RWPE1 (cell line): ENCODE measurements around the gene LYZL1.

Source experiments
- CTCF ChIA-PET: fragments of 350-600 bp; sonication (Branson Sonifier 250); formaldehyde crosslinking; extraction: SDS; loops from one replicate; lab custom pipeline; 2021; lab: Yijun Ruan, JAX
- POLR2A ChIA-PET: fragments of 400-600 bp; formaldehyde crosslinking; extraction: SDS; loops from one replicate; lab custom pipeline; 2020; ENCODE audit warnings: antibody characterized with exemption; ENCODE audit not compliant: low non-redundant PET; lab: Yijun Ruan, JAX
- DNase-seq: peaks from one replicate; pipeline ENCODE4 v3.0.0; 2012; ENCODE audit warnings: low spot score
- H3K27ac ChIP-seq: fragments of 450-650 bp; 2 replicates; pipeline ENCODE4 v1.5.1; 2017
- TF ChIP-seq, protein P1 (sequence below): fragments of 450-650 bp; conservative IDR thresholded peaks from 2 replicates; pipeline ENCODE4 v1.5.1; 2017; ENCODE audit warnings: low read depth, mild to moderate bottlenecking

LYZL1 gene

DNA sequence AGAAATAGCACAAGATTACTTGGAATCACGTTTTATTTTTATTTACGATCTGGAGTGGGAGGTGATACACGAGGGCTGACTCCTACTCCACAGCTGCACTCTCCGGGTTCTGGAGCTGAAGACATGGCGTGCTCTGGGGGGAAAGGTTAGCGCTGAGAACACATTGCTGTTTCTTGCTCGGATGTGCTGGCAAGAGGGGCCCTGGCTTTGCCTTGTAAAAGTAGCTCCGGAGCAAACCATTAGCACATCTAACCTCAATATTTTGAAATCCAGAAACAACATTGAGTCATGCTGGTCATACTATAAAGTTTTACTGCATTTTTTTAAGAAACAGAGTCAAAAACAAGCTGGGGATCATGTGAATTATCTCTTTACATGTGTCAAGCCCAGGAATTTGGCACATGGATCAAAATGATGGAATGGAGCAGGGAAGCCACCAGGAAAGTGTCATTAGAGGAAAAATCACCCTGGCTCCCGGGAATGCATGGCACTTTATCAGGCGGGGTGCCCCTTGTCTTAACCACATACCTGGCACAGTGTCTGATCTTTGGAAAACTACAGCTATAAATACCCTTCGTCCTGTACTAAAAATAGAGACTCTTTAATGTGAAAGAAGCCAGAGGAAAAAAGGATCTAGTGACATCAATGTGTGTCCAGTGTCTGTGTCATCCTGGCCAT, 31.6 kb upstream of the LYZL1 start:
- POLR2A ChIA-PET: no interaction called here
- TF ChIP-seq, protein P1, sequence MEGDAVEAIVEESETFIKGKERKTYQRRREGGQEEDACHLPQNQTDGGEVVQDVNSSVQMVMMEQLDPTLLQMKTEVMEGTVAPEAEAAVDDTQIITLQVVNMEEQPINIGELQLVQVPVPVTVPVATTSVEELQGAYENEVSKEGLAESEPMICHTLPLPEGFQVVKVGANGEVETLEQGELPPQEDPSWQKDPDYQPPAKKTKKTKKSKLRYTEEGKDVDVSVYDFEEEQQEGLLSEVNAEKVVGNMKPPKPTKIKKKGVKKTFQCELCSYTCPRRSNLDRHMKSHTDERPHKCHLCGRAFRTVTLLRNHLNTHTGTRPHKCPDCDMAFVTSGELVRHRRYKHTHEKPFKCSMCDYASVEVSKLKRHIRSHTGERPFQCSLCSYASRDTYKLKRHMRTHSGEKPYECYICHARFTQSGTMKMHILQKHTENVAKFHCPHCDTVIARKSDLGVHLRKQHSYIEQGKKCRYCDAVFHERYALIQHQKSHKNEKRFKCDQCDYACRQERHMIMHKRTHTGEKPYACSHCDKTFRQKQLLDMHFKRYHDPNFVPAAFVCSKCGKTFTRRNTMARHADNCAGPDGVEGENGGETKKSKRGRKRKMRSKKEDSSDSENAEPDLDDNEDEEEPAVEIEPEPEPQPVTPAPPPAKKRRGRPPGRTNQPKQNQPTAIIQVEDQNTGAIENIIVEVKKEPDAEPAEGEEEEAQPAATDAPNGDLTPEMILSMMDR: no peak

DNA sequence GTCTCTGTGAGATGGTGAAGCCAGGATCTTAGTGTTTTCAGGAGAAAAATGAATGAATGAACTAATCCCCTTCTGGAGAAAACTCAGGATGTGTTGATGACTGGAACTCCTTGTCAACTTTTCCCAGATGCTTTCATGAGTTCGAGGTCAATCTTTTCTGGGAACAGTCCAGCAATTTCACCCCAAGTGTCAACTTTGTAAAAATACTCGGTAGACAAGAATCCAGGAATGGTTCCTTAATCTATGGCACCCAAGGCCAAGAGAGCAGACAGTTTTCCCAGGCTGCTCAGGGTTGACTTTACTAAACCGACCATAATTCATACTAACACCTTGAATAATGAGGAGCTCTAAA, 31.1 kb upstream of the LYZL1 start:
- DNase-seq: no peak
- TF ChIP-seq, protein P1: no peak
- POLR2A ChIA-PET: no interaction called here

More for the DNA sequence above, 31.6 kb upstream of the LYZL1 start:
- no peak overlapping the region for H3K27ac ChIP-seq
- peak; percentile 23 for DNase-seq
- CTCF ChIA-PET: no interaction called here

DNA sequence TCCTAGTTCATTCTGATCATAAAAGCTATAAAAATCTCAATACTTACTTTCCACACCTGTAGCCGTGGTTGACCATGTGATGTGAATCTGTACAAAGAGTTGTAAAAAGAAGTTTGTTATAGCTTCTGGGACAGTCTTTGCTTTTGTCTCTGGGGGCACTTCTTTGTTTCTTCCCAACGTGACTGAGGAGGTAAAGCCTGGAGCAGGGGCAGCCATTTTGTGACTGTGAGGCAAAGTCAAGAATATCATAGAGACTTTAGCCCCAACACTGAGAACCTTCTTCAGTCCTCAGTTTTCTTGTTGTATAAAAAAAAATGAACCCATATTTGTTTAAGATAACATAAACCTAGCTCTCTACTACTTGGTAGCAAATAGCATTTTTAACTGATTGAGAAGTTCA, 29.4 kb upstream of the LYZL1 start:
- DNase-seq: no peak

More for the DNA sequence above, 31.1 kb upstream of the LYZL1 start:
- CTCF ChIA-PET: no interaction called here
- H3K27ac ChIP-seq: no peak overlapping the region

DNA sequence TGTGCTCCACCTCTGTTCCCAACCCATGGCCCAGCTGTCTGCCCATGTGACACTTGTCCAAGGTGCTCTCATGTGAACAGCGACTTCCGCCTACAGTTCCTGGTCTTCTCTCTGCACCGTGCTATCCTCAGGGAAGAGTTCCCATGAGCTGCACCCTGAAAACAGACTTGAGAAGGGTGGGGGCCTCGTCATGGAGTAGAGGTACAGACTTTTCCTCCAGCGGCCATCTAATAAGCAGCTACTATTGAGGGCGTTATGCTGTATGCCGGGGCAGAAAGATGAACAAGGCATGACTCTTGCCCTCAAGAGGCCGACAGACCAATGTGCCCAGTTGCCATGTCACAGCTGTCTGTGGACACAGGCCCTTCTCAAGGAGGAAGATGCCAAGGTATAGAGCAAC, 25.4 kb upstream of the LYZL1 start:
- CTCF ChIA-PET: interaction anchor here (0.6 kb wide), 1 partner anchor 771 kb away, joined by 4 read pairs; no protein-coding TSS in a partner anchor
- TF ChIP-seq, protein P1: no peak
- POLR2A ChIA-PET: no interaction called here

More for the DNA sequence above, 29.4 kb upstream of the LYZL1 start:
- TF ChIP-seq, protein P1: no peak
- ChIA-PET CTCF (interaction anchor here (0.6 kb wide), 1 partner anchor 134 kb away, joined by 5 read pairs; no protein-coding TSS in a partner anchor), POLR2A (no interaction called here)
- H3K27ac ChIP-seq: no peak overlapping the region

DNA sequence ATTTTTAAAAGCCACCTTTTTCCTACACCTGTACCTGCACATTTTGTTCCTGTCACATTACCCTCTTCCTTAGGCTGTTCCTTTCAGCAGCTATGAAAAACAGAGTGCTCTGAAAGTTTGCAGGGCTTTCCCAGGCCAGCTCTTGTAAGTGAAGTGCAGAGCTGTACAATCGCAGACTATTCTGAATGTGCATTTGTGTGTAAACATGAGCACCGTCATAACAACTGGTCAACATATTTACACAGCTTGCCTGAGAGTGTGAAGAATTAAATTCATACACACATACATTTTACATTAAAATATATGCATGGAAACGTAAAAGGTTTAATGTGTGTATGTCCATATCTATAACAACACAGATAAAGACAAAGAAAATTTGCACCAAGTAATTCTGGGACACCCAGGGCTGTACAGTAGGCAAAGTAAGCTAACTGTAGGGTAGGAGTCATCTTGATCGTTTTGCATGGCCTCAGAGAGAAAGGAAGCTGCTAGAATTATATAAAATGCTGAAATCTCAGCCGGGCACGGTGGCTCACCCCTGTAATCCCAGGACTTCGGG, 23.6 kb upstream of the LYZL1 start:
- POLR2A ChIA-PET: no interaction called here
- TF ChIP-seq, protein P1: no peak
- H3K27ac ChIP-seq: no peak overlapping the region
- DNase-seq: no peak
- CTCF ChIA-PET: interaction anchor here (0.5 to 0.8 kb wide), 2 partner anchors 18 to 50 kb away, joined by 3 read pairs; no protein-coding TSS in a partner anchor

More for the DNA sequence above, 25.4 kb upstream of the LYZL1 start:
- H3K27ac ChIP-seq: no peak overlapping the region
- no peak for DNase-seq

DNA sequence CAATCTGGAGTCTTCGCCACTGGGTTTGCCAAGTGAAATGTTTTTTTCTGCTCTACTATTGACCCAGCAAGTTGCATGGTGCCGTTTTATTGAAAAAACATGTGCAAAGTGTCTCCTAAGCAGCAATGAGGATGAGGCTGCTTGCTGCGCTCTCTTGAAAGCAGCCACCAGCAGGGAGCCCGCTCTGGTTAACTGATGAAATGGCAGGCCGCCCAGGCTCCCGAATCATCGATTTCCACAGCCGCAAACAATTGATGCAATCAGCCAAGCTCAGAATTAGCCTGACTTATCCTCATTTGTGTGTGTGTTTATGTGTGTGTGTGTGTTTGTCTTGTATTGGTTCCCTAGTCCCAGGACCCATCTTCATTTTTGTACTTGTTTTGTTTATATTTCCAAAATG, 22.2 kb upstream of the LYZL1 start:
- ChIA-PET CTCF (no interaction called here), POLR2A (no interaction called here)
- H3K27ac ChIP-seq: no peak overlapping the region
- TF ChIP-seq, protein P1: no peak
- no peak for DNase-seq
